Mesothelial cell of epicardium (in vitro differentiated cells): ENCODE measurements around the gene HTRA1. TPM values are rescaled to one million over a fixed set of nuclear protein-coding genes. Genes with fewer than 3 reads are reported as not detected.

ENCODE experiments used
- DNase-seq, 2 experiments: peaks; one replicate each; pipeline ENCODE4 v3.0.0; 2021; ENCODE audit warnings: low spot score in 2 of 2; ENCODE audit not compliant: unreplicated experiment in 2 of 2
- H3K27ac Mint-ChIP-seq: 2 replicates; pipeline ENCODE4 v1.8.0; 2021; ENCODE audit warnings: mixed read lengths
- H3K27me3 Mint-ChIP-seq: 2 replicates; pipeline ENCODE4 v1.8.0; 2021; ENCODE audit warnings: low read depth, mixed read lengths
- H3K36me3 Mint-ChIP-seq: 2 replicates; pipeline ENCODE4 v1.8.0; 2021; ENCODE audit warnings: mixed read lengths
- H3K4me1 Mint-ChIP-seq: 2 replicates; pipeline ENCODE4 v1.8.0; 2021; ENCODE audit warnings: mixed read lengths
- H3K4me3 Mint-ChIP-seq: 2 replicates; pipeline ENCODE4 v1.8.0; 2021; ENCODE audit warnings: mild to moderate bottlenecking, moderate library complexity, mixed read lengths
- H3K9me3 Mint-ChIP-seq: 2 replicates; pipeline ENCODE4 v1.8.0; 2021; ENCODE audit warnings: mixed read lengths
- total RNA-seq: library from RNA; stranded (reverse); gene quantifications from 3 replicates; pipeline ENCODE4 v1.2.1, GENCODE V29; 2021
- TF ChIP-seq, protein P1 (sequence below): fragments of 200-600 bp; sonication (generic); IDR thresholded peaks from one replicate; pipeline ENCODE4 v1.5.0; 2021; ENCODE audit warnings: antibody characterized with exemption; ENCODE audit not compliant: unreplicated experiment

The HTRA1 gene
- total RNA-seq, 1 donor from 2014 or later = 12.2 TPM

DNA sequence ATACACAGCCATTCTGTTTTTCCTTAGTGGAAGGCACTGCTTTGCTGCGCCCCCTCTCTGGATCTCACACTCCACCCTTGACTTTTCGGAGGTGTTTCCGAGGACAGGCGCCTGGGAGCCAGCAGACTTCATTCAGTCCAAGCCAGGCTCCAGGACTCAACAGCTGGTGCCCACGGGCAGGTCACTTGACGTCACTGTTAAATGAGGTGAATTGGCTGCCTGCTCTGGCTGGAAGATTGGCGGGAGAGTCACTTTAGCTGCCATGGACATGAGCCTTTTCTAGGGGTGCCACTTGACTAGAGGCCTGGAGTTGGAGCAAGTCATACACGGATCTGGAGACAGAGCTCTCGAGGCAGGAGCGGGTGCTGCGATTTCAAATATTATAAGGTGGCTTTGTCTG is 3.2 kb downstream of the HTRA1 start:
- H3K27me3 Mint-ChIP-seq = peaks cover 79% of the 10 kb centered on the region
- H3K27ac Mint-ChIP-seq = no peak overlapping the region
- no peak overlapping the region for H3K4me3 Mint-ChIP-seq
- TF ChIP-seq, protein P1, sequence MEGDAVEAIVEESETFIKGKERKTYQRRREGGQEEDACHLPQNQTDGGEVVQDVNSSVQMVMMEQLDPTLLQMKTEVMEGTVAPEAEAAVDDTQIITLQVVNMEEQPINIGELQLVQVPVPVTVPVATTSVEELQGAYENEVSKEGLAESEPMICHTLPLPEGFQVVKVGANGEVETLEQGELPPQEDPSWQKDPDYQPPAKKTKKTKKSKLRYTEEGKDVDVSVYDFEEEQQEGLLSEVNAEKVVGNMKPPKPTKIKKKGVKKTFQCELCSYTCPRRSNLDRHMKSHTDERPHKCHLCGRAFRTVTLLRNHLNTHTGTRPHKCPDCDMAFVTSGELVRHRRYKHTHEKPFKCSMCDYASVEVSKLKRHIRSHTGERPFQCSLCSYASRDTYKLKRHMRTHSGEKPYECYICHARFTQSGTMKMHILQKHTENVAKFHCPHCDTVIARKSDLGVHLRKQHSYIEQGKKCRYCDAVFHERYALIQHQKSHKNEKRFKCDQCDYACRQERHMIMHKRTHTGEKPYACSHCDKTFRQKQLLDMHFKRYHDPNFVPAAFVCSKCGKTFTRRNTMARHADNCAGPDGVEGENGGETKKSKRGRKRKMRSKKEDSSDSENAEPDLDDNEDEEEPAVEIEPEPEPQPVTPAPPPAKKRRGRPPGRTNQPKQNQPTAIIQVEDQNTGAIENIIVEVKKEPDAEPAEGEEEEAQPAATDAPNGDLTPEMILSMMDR = no peak
- H3K9me3 Mint-ChIP-seq = no peaks in the 10 kb centered on the region
- H3K4me1 Mint-ChIP-seq = peaks cover 12% of the 10 kb centered on the region
- no peaks in the 10 kb centered on the region for H3K36me3 Mint-ChIP-seq
- DNase-seq = no peak

- no peak overlapping the region for H3K4me3 Mint-ChIP-seq
Observed at GRCh38 chr10:122465401-122466040, 4.2 kb downstream of the HTRA1 start.

DNA sequence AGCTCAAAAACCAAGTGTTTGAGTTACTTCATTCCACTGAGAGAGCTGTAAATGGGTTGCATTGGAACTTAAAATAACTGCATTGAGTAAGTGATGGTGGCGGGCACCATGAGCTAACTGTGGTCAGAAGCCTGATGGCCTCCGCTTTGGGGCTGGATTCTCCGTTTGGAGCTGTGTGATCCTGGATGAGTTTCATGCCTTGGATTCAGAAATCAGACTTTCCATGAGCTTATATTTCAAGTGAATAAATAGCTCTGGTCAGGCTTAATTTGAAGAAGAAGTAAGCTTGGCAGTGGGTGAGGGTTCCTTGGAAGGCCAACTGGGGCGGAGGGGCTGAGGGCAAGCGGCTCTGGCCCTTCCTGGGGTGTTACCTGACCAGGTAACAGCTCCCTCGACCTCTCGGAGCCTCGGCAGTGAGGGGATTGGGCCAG is 5.6 kb downstream of the HTRA1 start:
- peaks cover 8% of the 10 kb centered on the region for H3K4me1 Mint-ChIP-seq
- no peak overlapping the region for H3K27ac Mint-ChIP-seq
- DNase-seq = no peak
- TF ChIP-seq, protein P1 = no peak
- H3K36me3 Mint-ChIP-seq = no peaks in the 10 kb centered on the region
- no peaks in the 10 kb centered on the region for H3K9me3 Mint-ChIP-seq
- no peak overlapping the region for H3K4me3 Mint-ChIP-seq
- H3K27me3 Mint-ChIP-seq = peaks cover 70% of the 10 kb centered on the region

More at GRCh38 chr10:122465401-122466040, 4.2 kb downstream of the HTRA1 start:
- DNase-seq = no peak
- H3K36me3 Mint-ChIP-seq = no peaks in the 10 kb centered on the region
- TF ChIP-seq, protein P1 = no peak
- peaks cover 70% of the 10 kb centered on the region for H3K27me3 Mint-ChIP-seq
- no peak overlapping the region for H3K27ac Mint-ChIP-seq
- H3K9me3 Mint-ChIP-seq = no peaks in the 10 kb centered on the region
- peaks cover 11% of the 10 kb centered on the region for H3K4me1 Mint-ChIP-seq

GRCh38 chr10:122467701-122468100 is 6.3 kb downstream of the HTRA1 start:
- Mint-ChIP-seq H3K9me3 (no peaks in the 10 kb centered on the region), H3K27ac (no peak overlapping the region), H3K4me1 (peaks cover 4% of the 10 kb centered on the region), H3K4me3 (no peak overlapping the region), H3K36me3 (no peaks in the 10 kb centered on the region), H3K27me3 (peaks cover 63% of the 10 kb centered on the region)
- no peak for DNase-seq
- TF ChIP-seq, protein P1 = no peak

GRCh38 chr10:122468307-122468925 is 7.1 kb downstream of the HTRA1 start:
- H3K4me1 Mint-ChIP-seq = no peaks in the 10 kb centered on the region
- no peak overlapping the region for H3K4me3 Mint-ChIP-seq

More at GRCh38 chr10:122468307-122468925, 7.1 kb downstream of the HTRA1 start:
- TF ChIP-seq, protein P1 = no peak
- Mint-ChIP-seq H3K9me3 (no peaks in the 10 kb centered on the region), H3K27me3 (peaks cover 56% of the 10 kb centered on the region), H3K36me3 (no peaks in the 10 kb centered on the region), H3K27ac (no peak overlapping the region)
- no peak for DNase-seq
